Lower leg skin (tissue), 3 donors: ENCODE data around the gene ZFP28.

ENCODE experiments used
- CTCF ChIP-seq, 3 donors: fragments of 450-650 bp; IDR thresholded peaks; one replicate each; pipeline ENCODE4 v1.5.1; 2016; ENCODE audit warnings: antibody characterized with exemption in 3 of 3, mild to moderate bottlenecking in 3 of 3, moderate library complexity in 2 of 3
- POLR2A ChIP-seq, 2 donors: fragments of 450-650 bp; IDR thresholded peaks; one replicate each; pipeline ENCODE4 v1.6.1; 2016 to 2017; ENCODE audit warnings: antibody characterized with exemption in 2 of 2, mild to moderate bottlenecking in 1 of 2, moderate library complexity in 1 of 2

GRCh38 chr19:56507446-56508289 lies 31.1 kb upstream of the ZFP28 start, which contains the start of gene ZNF471:
- TF ChIP-seq CTCF (IDR thresholded peaks at IDR 0.05) (no peak), POLR2A (IDR thresholded peaks at IDR 0.05) (no peak)
